Measurements from ENCODE around the gene CENPH.
"Not testable (repeated sequence)": the region's sequence is repeated elsewhere in the genome, so short reads cannot be mapped to it uniquely, and the experiment has no call there.

The CENPH gene

GRCh38 chr5:69211200-69211599, 21.8 kb downstream of the CENPH start:
- no peak for DNase-seq

- DNase-seq = no peak
Observed at GRCh38 chr5:69212022-69212421, 22.6 kb downstream of the CENPH start.

GRCh38 chr5:69213513-69214215, 24.3 kb downstream of the CENPH start:
- DNase-seq = no peak

- DNase-seq = no peak
Observed at GRCh38 chr5:69217151-69217511, 27.7 kb downstream of the CENPH start.

GRCh38 chr5:69217548-69218526, 28.5 kb downstream of the CENPH start:
- peak; percentile 83 to 90 (median 88) for DNase-seq

- no peak for DNase-seq
Observed at GRCh38 chr5:69219939-69220338, 30.6 kb downstream of the CENPH start.

GRCh38 chr5:69220371-69220770, 31.0 kb downstream of the CENPH start:
- DNase-seq = not testable (repeated sequence)

- not testable (repeated sequence) for DNase-seq
Observed at GRCh38 chr5:69220833-69221232, 31.4 kb downstream of the CENPH start.

GRCh38 chr5:69224520-69224919, 35.1 kb downstream of the CENPH start:
- no peak for DNase-seq

GRCh38 chr5:69225860-69226259, 36.5 kb downstream of the CENPH start:
- DNase-seq = no peak

- no peak for DNase-seq
Observed at GRCh38 chr5:69230181-69230580, 40.8 kb downstream of the CENPH start.

- no peak for DNase-seq
Observed at GRCh38 chr5:69231281-69231680, 41.9 kb downstream of the CENPH start.

- no peak for DNase-seq
Observed at GRCh38 chr5:69231851-69232250, 42.5 kb downstream of the CENPH start.

- peak; percentile 74 to 87 (median 82) for DNase-seq
Observed at GRCh38 chr5:69234457-69235268, 45.3 kb downstream of the CENPH start, which contains the start of gene CDK7. Gene CDK7, plus strand, starts transcription at chr5:69234886. Its CDS starts 90 bp downstream, at chr5:69234976.

- not testable (repeated sequence) for DNase-seq
Observed at GRCh38 chr5:69236733-69237132, 47.4 kb downstream of the CENPH start.

GRCh38 chr5:69237877-69238276, 48.5 kb downstream of the CENPH start:
- no peak for DNase-seq

GRCh38 chr5:69238760-69239251, 49.4 kb downstream of the CENPH start:
- no peak for DNase-seq

GRCh38 chr5:69242215-69242927, 53.0 kb downstream of the CENPH start:
- DNase-seq = no peak

GRCh38 chr5:69245031-69245430, 55.6 kb downstream of the CENPH start:
- DNase-seq = no peak

GRCh38 chr5:69248019-69248418, 58.6 kb downstream of the CENPH start:
- no peak for DNase-seq

- DNase-seq = no peak
Observed at GRCh38 chr5:69250593-69250992, 61.2 kb downstream of the CENPH start.

GRCh38 chr5:69252437-69252836, 63.1 kb downstream of the CENPH start:
- DNase-seq = no peak
